ENCODE results near the gene CTSK. TPM values are rescaled to one million over a fixed set of nuclear protein-coding genes. Genes with fewer than 3 reads are reported as not detected.
A peak's percentile ranks its signal among the peaks of the same experiment; 100 is the strongest.
"Not testable (repeated sequence)": the region's sequence is repeated elsewhere in the genome, so short reads cannot be mapped to it uniquely, and the experiment has no call there.

The CTSK gene
- total and polyA plus RNA-seq, 2 experiments from 2014 or later = 2.0 to 3.8 TPM

- TF ChIP-seq CTCF (IDR thresholded peaks at IDR 0.05; ENCODE audit: low read depth, low read length) = no peak
- DNase-seq (ENCODE audit: low read depth in 1 of 2, low spot score in 1 of 2) = no peak
- Histone ChIP-seq H3K36me3 (no peaks in the 10 kb centered on the region), H3K4me3 (no peak overlapping the region), H3K4me1 (ENCODE audit: low read depth) (no peaks in the 10 kb centered on the region), H3K27me3 (no peaks in the 10 kb centered on the region), H3K9me3 (ENCODE audit: low read depth) (no peaks in the 10 kb centered on the region), H3K27ac (no peak overlapping the region)
These were observed 3.4 kb downstream of the CTSK start for GRCh38 chr1:150804671-150805070.

- Histone ChIP-seq H3K4me3 (no peak overlapping the region), H3K36me3 (peaks cover 3% of the 10 kb centered on the region), H3K4me1 (ENCODE audit: low read depth) (no peaks in the 10 kb centered on the region), H3K27ac (no peak overlapping the region), H3K9me3 (ENCODE audit: low read depth) (no peaks in the 10 kb centered on the region), H3K27me3 (no peaks in the 10 kb centered on the region)
- no peak for TF ChIP-seq CTCF (IDR thresholded peaks at IDR 0.05; ENCODE audit: low read depth, low read length)
- DNase-seq (ENCODE audit: low read depth in 1 of 2, low spot score in 1 of 2) = no peak
These were observed 9.0 kb downstream of the CTSK start for GRCh38 chr1:150799089-150799488.

- Histone ChIP-seq H3K36me3 (peaks cover 3% of the 10 kb centered on the region), H3K27ac (no peak overlapping the region), H3K4me3 (no peak overlapping the region), H3K27me3 (no peaks in the 10 kb centered on the region), H3K4me1 (ENCODE audit: low read depth) (no peaks in the 10 kb centered on the region), H3K9me3 (ENCODE audit: low read depth) (no peaks in the 10 kb centered on the region)
- no peak for TF ChIP-seq CTCF (IDR thresholded peaks at IDR 0.05; ENCODE audit: low read depth, low read length)
- DNase-seq (ENCODE audit: low read depth in 1 of 2, low spot score in 1 of 2) = peak in 1 of 2 donors; percentile 5
These were observed 9.5 kb downstream of the CTSK start for GRCh38 chr1:150798525-150798924.

GRCh38 chr1:150796374-150796773 is 11.7 kb downstream of the CTSK start:
- no peaks in the 10 kb centered on the region for H3K9me3 ChIP-seq (ENCODE audit: low read depth)
- no peak for TF ChIP-seq CTCF (IDR thresholded peaks at IDR 0.05; ENCODE audit: low read depth, low read length)
- H3K36me3 ChIP-seq = peaks cover 3% of the 10 kb centered on the region
- no peak overlapping the region for H3K27ac ChIP-seq
- DNase-seq (ENCODE audit: low read depth in 1 of 2, low spot score in 1 of 2) = no peak
- H3K27me3 ChIP-seq = no peaks in the 10 kb centered on the region
- no peaks in the 10 kb centered on the region for H3K4me1 ChIP-seq (ENCODE audit: low read depth)
- no peak overlapping the region for H3K4me3 ChIP-seq

- not testable (repeated sequence) for H3K27ac ChIP-seq, H3K36me3 ChIP-seq, H3K4me3 ChIP-seq
These were observed 14.3 kb downstream of the CTSK start for GRCh38 chr1:150793778-150794177.

GRCh38 chr1:150793221-150793620 is 14.8 kb downstream of the CTSK start:
- Histone ChIP-seq H3K36me3 (peaks cover 3% of the 10 kb centered on the region), H3K27ac (no peak overlapping the region), H3K4me3 (no peak overlapping the region), H3K27me3 (no peaks in the 10 kb centered on the region), H3K4me1 (ENCODE audit: low read depth) (no peaks in the 10 kb centered on the region), H3K9me3 (ENCODE audit: low read depth) (no peaks in the 10 kb centered on the region)
- no peak for TF ChIP-seq CTCF (IDR thresholded peaks at IDR 0.05; ENCODE audit: low read depth, low read length)
- DNase-seq (ENCODE audit: low read depth in 1 of 2, low spot score in 1 of 2) = no peak

More at GRCh38 chr1:150793778-150794177, 14.3 kb downstream of the CTSK start:
- not testable (repeated sequence) for H3K27me3 ChIP-seq; H3K9me3 ChIP-seq (ENCODE audit: low read depth); H3K4me1 ChIP-seq (ENCODE audit: low read depth); DNase-seq (ENCODE audit: low read depth in 1 of 2, low spot score in 1 of 2)
